ENCODE results near the gene IL9.

DNA sequence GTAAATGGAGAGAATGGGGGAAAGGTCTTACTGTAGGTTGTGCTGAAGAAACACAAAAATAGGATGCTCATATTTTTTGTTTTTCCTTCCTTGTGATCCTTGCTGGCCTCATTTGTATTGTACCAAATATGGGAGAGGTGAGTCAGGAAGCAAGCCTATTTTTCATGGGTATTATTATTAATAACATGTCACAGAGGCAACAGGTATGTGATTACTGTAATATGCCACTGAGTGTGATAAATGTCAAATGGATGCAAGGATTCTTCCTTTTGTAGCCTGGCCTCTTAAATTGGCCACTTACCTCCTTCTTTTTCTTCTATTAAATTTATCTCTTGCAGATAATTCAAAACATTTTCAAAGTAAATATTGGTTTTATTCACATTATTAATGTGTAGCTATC is 48.9 kb upstream of the IL9 start:
- no peak for TF ChIP-seq NR2F6 (IDR thresholded peaks at IDR 0.05)
- no peak for TF ChIP-seq NR2F6 (CRISPR knock-in tag; IDR thresholded peaks at IDR 0.05)
- TF ChIP-seq, protein P1, sequence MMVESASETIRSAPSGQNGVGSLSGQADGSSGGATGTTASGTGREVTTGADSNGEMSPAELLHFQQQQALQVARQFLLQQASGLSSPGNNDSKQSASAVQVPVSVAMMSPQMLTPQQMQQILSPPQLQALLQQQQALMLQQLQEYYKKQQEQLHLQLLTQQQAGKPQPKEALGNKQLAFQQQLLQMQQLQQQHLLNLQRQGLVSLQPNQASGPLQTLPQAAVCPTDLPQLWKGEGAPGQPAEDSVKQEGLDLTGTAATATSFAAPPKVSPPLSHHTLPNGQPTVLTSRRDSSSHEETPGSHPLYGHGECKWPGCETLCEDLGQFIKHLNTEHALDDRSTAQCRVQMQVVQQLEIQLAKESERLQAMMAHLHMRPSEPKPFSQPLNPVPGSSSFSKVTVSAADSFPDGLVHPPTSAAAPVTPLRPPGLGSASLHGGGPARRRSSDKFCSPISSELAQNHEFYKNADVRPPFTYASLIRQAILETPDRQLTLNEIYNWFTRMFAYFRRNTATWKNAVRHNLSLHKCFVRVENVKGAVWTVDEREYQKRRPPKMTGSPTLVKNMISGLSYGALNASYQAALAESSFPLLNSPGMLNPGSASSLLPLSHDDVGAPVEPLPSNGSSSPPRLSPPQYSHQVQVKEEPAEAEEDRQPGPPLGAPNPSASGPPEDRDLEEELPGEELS (CRISPR knock-in tag; IDR thresholded peaks at IDR 0.05), result no peak
- TF ChIP-seq ZNF747 (CRISPR knock-in tag; IDR thresholded peaks at IDR 0.05; ENCODE audit: borderline replicate concordance), result no peak
- TF ChIP-seq, protein P2, sequence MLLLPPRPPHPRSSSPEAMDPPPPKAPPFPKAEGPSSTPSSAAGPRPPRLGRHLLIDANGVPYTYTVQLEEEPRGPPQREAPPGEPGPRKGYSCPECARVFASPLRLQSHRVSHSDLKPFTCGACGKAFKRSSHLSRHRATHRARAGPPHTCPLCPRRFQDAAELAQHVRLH (CRISPR knock-in tag; IDR thresholded peaks at IDR 0.05; ENCODE audit: borderline replicate concordance, low read depth), result no peak
- TF ChIP-seq, protein P3, sequence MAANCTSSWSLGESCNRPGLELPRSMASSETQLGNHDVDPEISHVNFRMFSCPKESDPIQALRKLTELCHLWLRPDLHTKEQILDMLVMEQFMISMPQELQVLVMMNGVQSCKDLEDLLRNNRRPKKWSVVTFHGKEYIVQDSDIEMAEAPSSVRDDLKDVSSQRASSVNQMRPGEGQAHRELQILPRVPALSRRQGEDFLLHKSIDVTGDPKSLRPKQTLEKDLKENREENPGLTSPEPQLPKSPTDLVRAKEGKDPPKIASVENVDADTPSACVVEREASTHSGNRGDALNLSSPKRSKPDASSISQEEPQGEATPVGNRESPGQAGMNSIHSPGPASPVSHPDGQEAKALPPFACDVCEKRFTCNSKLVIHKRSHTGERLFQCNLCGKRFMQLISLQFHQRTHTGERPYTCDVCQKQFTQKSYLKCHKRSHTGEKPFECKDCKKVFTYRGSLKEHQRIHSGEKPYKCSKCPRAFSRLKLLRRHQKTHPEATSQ (CRISPR knock-in tag; IDR thresholded peaks at IDR 0.05; ENCODE audit: borderline replicate concordance), result no peak
- TF ChIP-seq POLR2AphosphoS5 (IDR thresholded peaks at IDR 0.05; ENCODE audit: low read depth, low read length), result no peak
- TF ChIP-seq CEBPB (IDR thresholded peaks at IDR 0.05; ENCODE audit: borderline replicate concordance, low read depth, low read length), result no peak
- no peak for TF ChIP-seq SP1 (IDR thresholded peaks at IDR 0.05)
- TF ChIP-seq SP1 (CRISPR knock-in tag; IDR thresholded peaks at IDR 0.05), result no peak
- no peak for TF ChIP-seq ERF (CRISPR knock-in tag; IDR thresholded peaks at IDR 0.05)
- TF ChIP-seq ZNF3 (CRISPR knock-in tag; IDR thresholded peaks at IDR 0.05), result no peak
- TF ChIP-seq ZNF75D (CRISPR knock-in tag; IDR thresholded peaks at IDR 0.05; ENCODE audit: borderline replicate concordance), result no peak
- no peak for TF ChIP-seq ZNF207 (IDR thresholded peaks at IDR 0.05; ENCODE audit: borderline replicate concordance)
- TF ChIP-seq EZH2 (conservative IDR thresholded peaks at IDR 0.05; ENCODE audit: low read depth, low read length), result no peak
- TF ChIP-seq IKZF1 (IDR thresholded peaks at IDR 0.05), result no peak
